Endothelial cell of umbilical vein (primary cell): ENCODE results near the gene SERPINB6. TPM values are rescaled to one million over a fixed set of nuclear protein-coding genes. Genes with fewer than 3 reads are reported as not detected.

Experiments used
- BruUV-seq: library from RNA; stranded (reverse); fragments of 400-500 nt; replicated peaks from 2 replicates; lab custom pipeline; 2021; lab: Mats Ljungman, UMichigan
- CTCF ChIA-PET: fragments of 300-600, 350-600 bp; sonication (Branson Sonifier 250); formaldehyde crosslinking; loops from one replicate; lab custom pipeline; 2021; ENCODE audit warnings: antibody characterized with exemption, inconsistent platforms; lab: Charles Lee
- POLR2A ChIA-PET: fragments of 300-600, 350-600 bp; sonication (Branson Sonifier 250); formaldehyde crosslinking; loops from one replicate; lab custom pipeline; 2021; ENCODE audit warnings: antibody characterized with exemption, inconsistent platforms; lab: Charles Lee
- DNase-seq: peaks from one replicate; pipeline ENCODE4 v3.0.0-alpha.2; 2011; ENCODE audit warnings: low read depth, low spot score
- FAIRE-seq: peaks from 2 replicates; lab custom pipeline; 2011; peaks lifted over from hg19 to GRCh38; lab: Jason Lieb, UNC
- H2AFZ ChIP-seq: 2 replicates; pipeline ENCODE4 v1.6.0; 2012; ENCODE audit warnings: low read depth, low read length, control low read depth, inconsistent platforms
- H3K27ac ChIP-seq: 2 replicates; pipeline ENCODE4 v1.5.1; 2011; ENCODE audit warnings: low read depth, mild to moderate bottlenecking, control low read depth, low read length, moderate library complexity; ENCODE audit not compliant: insufficient read depth
- H3K27me3 ChIP-seq, 2 experiments: 2 replicates each; pipeline versions ENCODE4 v1.6.0 to v1.6.1; 2011; ENCODE audit warnings: low read length in 2 of 2, mixed read lengths in 1 of 2; ENCODE audit not compliant: control insufficient read depth in 2 of 2, insufficient read depth in 2 of 2
- H3K36me3 ChIP-seq, 2 experiments: 2 replicates in 1 of 2; 3 replicates in 1 of 2; pipeline ENCODE4 v1.5.1; 2011; ENCODE audit warnings: low read length in 2 of 2, mild to moderate bottlenecking in 1 of 2, moderate library complexity in 1 of 2; ENCODE audit not compliant: control insufficient read depth in 2 of 2, insufficient read depth in 2 of 2; ENCODE audit errors: extremely low read depth in 1 of 2
- H3K4me1 ChIP-seq: 3 replicates; pipeline ENCODE4 v1.5.1; 2011; ENCODE audit warnings: mild to moderate bottlenecking, low read length; ENCODE audit not compliant: control insufficient read depth, insufficient read depth; ENCODE audit errors: extremely low read depth
- H3K4me2 ChIP-seq: 2 replicates; pipeline ENCODE4 v1.6.1; 2011; ENCODE audit warnings: low read length, control low read depth, mixed read lengths; ENCODE audit not compliant: insufficient read depth
- H3K4me3 ChIP-seq, 3 experiments: fragments of 200-600 bp in 1 of 3; sonication (generic), shearing (Covaris generic) in 1 of 3; replicated peaks in 1 of 3; 2 replicates each; pipeline ENCODE4 v1.5.1; 2011 to 2016; ENCODE audit warnings: control low read depth in 3 of 3, low read length in 3 of 3, mild to moderate bottlenecking in 2 of 3, inconsistent platforms in 1 of 3, low read depth in 1 of 3, moderate library complexity in 1 of 3; ENCODE audit not compliant: insufficient read depth in 1 of 3
- H3K79me2 ChIP-seq: 2 replicates; pipeline ENCODE4 v1.6.0; 2012; ENCODE audit warnings: low read length, inconsistent platforms; ENCODE audit not compliant: control insufficient read depth, insufficient read depth
- H3K9ac ChIP-seq: replicated peaks from 2 replicates; pipeline ENCODE3; 2011; ENCODE audit warnings: low read length, control low read depth; ENCODE audit not compliant: insufficient read depth; ENCODE audit errors: extremely low read depth
- H3K9me1 ChIP-seq: replicated peaks from 3 replicates; pipeline ENCODE4 v1.6.0; 2011; ENCODE audit warnings: mild to moderate bottlenecking, low read length; ENCODE audit not compliant: control insufficient read depth, insufficient read depth; ENCODE audit errors: extremely low read depth
- H3K9me3 ChIP-seq: replicated peaks from 2 replicates; pipeline ENCODE4 v1.5.1; 2012; ENCODE audit warnings: low read length, inconsistent platforms; ENCODE audit not compliant: control insufficient read depth, insufficient read depth
- H4K20me1 ChIP-seq: replicated peaks from 2 replicates; pipeline ENCODE3; 2011; ENCODE audit warnings: mild to moderate bottlenecking, low read length; ENCODE audit not compliant: control insufficient read depth, insufficient read depth; ENCODE audit errors: extremely low read depth
- CTCF ChIP-seq, 2 donors: IDR thresholded peaks; 1 replicate in 1 of 2; 2 replicates in 1 of 2; pipeline ENCODE4 v1.5.1; 2011; ENCODE audit warnings: low read length in 2 of 2, mild to moderate bottlenecking in 2 of 2, moderate library complexity in 2 of 2, control low read depth in 1 of 2, inconsistent platforms in 1 of 2, low read depth in 1 of 2; ENCODE audit not compliant: insufficient read depth in 1 of 2; ENCODE audit errors: extremely low read depth in 1 of 2
- EZH2 ChIP-seq: IDR thresholded peaks from 2 replicates; pipeline ENCODE4 v1.6.1; 2012; ENCODE audit warnings: borderline replicate concordance, low read depth, mild to moderate bottlenecking, moderate library complexity, low read length, inconsistent platforms; ENCODE audit not compliant: severe bottlenecking
- FOS ChIP-seq: IDR thresholded peaks from 2 replicates; pipeline ENCODE4 v1.6.1; 2011; ENCODE audit warnings: mild to moderate bottlenecking, low read length, moderate library complexity, borderline replicate concordance; ENCODE audit not compliant: insufficient read depth
- GATA2 ChIP-seq: IDR thresholded peaks from 2 replicates; pipeline ENCODE4 v1.7.0; 2011; ENCODE audit warnings: low read depth, mild to moderate bottlenecking, moderate library complexity, mixed read lengths, low read length; ENCODE audit not compliant: insufficient read length, insufficient read depth
- JUN ChIP-seq: IDR thresholded peaks from 2 replicates; pipeline ENCODE4 v1.6.1; 2011; ENCODE audit warnings: borderline replicate concordance, low read depth; ENCODE audit not compliant: insufficient read length, insufficient read depth
- MAX ChIP-seq: IDR thresholded peaks from 2 replicates; pipeline ENCODE4 v1.6.1; 2011; ENCODE audit not compliant: insufficient read depth, insufficient read length
- MYC ChIP-seq: IDR thresholded peaks from one replicate; pipeline ENCODE4 v1.6.1; 2011; ENCODE audit warnings: mild to moderate bottlenecking, low read depth, low read length
- POLR2A ChIP-seq: IDR thresholded peaks from 2 replicates; pipeline ENCODE4 v1.6.1; 2012; ENCODE audit warnings: low read depth, mild to moderate bottlenecking, control low read depth, low read length
- POLR2AphosphoS5 ChIP-seq: IDR thresholded peaks from 2 replicates; pipeline ENCODE4 v1.6.1; 2012; ENCODE audit warnings: low read depth, mild to moderate bottlenecking, control low read depth, low read length, moderate library complexity; ENCODE audit not compliant: insufficient read depth
- dilution Hi-C: fragments of 300-500 bp; cut with MboI; formaldehyde crosslinking; loops from one replicate; pipeline ENCODE4 v1.15.0; 2019; ENCODE audit warnings: low sequenced_read_pairs; ENCODE audit not compliant: extremely low pct_ligation_motif_present
- intact Hi-C: fragments of 100-400 bp; cut with micrococcal nuclease; formaldehyde crosslinking; loops from one replicate; pipeline ENCODE4 v1.10.0; 2022
- polyA plus RNA-seq, 4 experiments: library from polyadenylated mRNA; depleted of rRNA in 3 of 4; stranded (reverse) in 3 of 4; unstranded in 1 of 4; fragments of >200 nt; gene quantifications; 2 replicates each; pipeline versions ENCODE4 v1.2.1 to v1.2.3, GENCODE V29; 2011 to 2012; ENCODE audit warnings: missing spikeins in 1 of 4
- total RNA-seq: library from RNA; stranded (reverse); gene quantifications from 2 replicates; pipeline ENCODE4 v1.2.3, GENCODE V29; 2021

Gene SERPINB6
- total and polyA plus RNA-seq, 2 donors (not counting 3 experiments of a cell fraction or from before 2014, with no cell fraction given) = 145 to 151 TPM

- Histone ChIP-seq H3K9ac (no peak overlapping the region), H3K4me3 (no peak overlapping the region), H2AFZ (no peak overlapping the region), H4K20me1 (no peaks in the 10 kb centered on the region), H3K9me1 (no peaks in the 10 kb centered on the region), H3K27me3 (peaks cover 0 to 1% of the 10 kb centered on the region in 2 experiments), H3K79me2 (no peaks in the 10 kb centered on the region), H3K4me2 (no peak overlapping the region), H3K27ac (no peak overlapping the region), H3K9me3 (no peaks in the 10 kb centered on the region), H3K4me1 (peaks cover 15% of the 10 kb centered on the region), H3K36me3 (no peaks in the 10 kb centered on the region)
- no TSS peak for BruUV-seq
- POLR2A ChIA-PET = no interaction called here
- no peak for DNase-seq
- FAIRE-seq = no peak
- TF ChIP-seq MAX (no peak), FOS (no peak), GATA2 (no peak), POLR2A (no peak), CTCF (IDR thresholded peaks at IDR 0.05; ENCODE audit: extremely low read depth in 1 of 2, insufficient read depth in 1 of 2, low read depth in 1 of 2, low read length in 2 of 2) (no peak), POLR2AphosphoS5 (no peak), JUN (no peak), MYC (no peak), EZH2 (no peak)
- intact Hi-C loops (no loop called here), dilution Hi-C loops (no loop called here)
- CTCF ChIA-PET = interaction anchor here (0.8 to 2.3 kb wide), 2 partner anchors 9 to 40 kb away, joined by 3 to 9 read pairs; no protein-coding TSS in a partner anchor
Observed at GRCh38 chr6:2992330-2992979, 21.1 kb upstream of the SERPINB6 start.
